ENCODE results near the gene AP3B2. TPM values are rescaled to one million over a fixed set of nuclear protein-coding genes. Genes with fewer than 3 reads are reported as not detected.

AP3B2 gene
- total RNA-seq, 1 donor from 2014 or later: 0.51 TPM

DNA sequence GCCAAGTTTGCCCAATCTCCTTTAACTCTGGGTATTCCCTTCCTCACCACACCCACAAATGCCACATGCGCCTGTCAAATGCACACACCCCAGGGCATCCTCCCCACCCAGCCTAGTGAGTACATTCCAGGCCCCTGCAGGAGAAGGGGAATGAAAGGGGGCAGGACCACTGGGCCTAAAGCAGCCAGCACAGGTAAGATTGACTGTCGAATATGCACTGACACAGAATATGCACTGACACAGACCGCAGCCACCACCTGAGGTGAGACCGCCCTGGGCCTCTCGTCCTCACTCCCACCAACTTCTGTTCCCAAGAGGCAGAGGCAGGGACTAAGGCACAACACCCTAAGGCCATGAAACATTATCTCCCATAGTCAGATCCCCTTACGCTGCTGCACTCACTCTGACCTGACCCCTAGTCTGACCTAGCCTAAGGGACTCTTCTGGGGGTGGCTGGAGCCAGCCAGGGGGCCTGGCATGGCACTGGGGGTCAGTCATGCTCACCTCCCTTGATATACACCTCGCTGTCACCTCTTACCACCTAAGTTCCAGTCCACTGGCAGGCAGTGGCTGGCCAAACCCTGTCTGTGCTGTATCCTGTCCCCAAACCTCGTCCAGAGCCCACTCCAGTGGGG is 10.8 kb downstream of the AP3B2 start:
- Mint-ChIP-seq H3K9me3 (ENCODE audit: unreplicated experiment) (no peaks in the 10 kb centered on the region), H3K4me3 (ENCODE audit: unreplicated experiment) (no peak overlapping the region), H3K27me3 (ENCODE audit: unreplicated experiment) (no peaks in the 10 kb centered on the region), H3K27ac (ENCODE audit: unreplicated experiment) (no peak overlapping the region), H3K4me1 (ENCODE audit: unreplicated experiment) (no peaks in the 10 kb centered on the region), H3K36me3 (ENCODE audit: unreplicated experiment) (no peaks in the 10 kb centered on the region)
- no peak for DNase-seq (ENCODE audit: extremely low spot score, unreplicated experiment)
- TF ChIP-seq, protein P1, sequence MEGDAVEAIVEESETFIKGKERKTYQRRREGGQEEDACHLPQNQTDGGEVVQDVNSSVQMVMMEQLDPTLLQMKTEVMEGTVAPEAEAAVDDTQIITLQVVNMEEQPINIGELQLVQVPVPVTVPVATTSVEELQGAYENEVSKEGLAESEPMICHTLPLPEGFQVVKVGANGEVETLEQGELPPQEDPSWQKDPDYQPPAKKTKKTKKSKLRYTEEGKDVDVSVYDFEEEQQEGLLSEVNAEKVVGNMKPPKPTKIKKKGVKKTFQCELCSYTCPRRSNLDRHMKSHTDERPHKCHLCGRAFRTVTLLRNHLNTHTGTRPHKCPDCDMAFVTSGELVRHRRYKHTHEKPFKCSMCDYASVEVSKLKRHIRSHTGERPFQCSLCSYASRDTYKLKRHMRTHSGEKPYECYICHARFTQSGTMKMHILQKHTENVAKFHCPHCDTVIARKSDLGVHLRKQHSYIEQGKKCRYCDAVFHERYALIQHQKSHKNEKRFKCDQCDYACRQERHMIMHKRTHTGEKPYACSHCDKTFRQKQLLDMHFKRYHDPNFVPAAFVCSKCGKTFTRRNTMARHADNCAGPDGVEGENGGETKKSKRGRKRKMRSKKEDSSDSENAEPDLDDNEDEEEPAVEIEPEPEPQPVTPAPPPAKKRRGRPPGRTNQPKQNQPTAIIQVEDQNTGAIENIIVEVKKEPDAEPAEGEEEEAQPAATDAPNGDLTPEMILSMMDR (IDR thresholded peaks at IDR 0.05): no peak

DNA sequence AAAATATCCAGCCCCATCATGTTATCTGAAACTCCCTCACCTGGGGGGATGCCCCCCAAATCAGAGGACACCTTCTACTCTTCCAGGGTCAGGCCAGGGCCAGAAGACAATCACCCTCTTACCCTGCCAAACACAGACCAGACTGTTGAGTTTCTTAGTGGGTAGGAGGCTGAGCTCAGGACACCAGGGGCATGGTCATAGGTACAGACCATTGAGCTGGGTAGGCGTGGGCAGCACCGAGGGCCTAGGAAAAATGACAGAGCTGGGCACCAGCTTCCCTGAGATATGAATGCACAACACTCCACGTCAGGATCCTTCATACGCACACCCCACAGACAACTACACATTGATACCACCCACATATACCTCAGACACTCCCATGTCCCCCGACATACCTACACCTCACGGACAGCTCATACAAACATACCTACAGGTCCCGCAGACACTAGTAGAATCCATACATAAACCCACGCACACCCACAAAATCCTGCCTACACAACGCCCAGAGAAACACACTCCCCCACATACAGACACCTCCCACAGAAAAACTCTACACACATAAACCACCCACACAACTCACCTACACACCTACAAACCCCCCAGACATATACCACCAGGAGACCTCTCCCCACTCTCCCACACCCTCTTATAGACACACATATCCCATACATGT is 11.8 kb downstream of the AP3B2 start:
- no peak overlapping the region for H3K27ac Mint-ChIP-seq (ENCODE audit: unreplicated experiment)
- DNase-seq (ENCODE audit: extremely low spot score, unreplicated experiment): no peak
- no peak overlapping the region for H3K4me3 Mint-ChIP-seq (ENCODE audit: unreplicated experiment)
- H3K36me3 Mint-ChIP-seq (ENCODE audit: unreplicated experiment): no peaks in the 10 kb centered on the region
- H3K27me3 Mint-ChIP-seq (ENCODE audit: unreplicated experiment): no peaks in the 10 kb centered on the region
- H3K4me1 Mint-ChIP-seq (ENCODE audit: unreplicated experiment): no peaks in the 10 kb centered on the region
- H3K9me3 Mint-ChIP-seq (ENCODE audit: unreplicated experiment): no peaks in the 10 kb centered on the region
- TF ChIP-seq, protein P1 (IDR thresholded peaks at IDR 0.05): no peak

DNA sequence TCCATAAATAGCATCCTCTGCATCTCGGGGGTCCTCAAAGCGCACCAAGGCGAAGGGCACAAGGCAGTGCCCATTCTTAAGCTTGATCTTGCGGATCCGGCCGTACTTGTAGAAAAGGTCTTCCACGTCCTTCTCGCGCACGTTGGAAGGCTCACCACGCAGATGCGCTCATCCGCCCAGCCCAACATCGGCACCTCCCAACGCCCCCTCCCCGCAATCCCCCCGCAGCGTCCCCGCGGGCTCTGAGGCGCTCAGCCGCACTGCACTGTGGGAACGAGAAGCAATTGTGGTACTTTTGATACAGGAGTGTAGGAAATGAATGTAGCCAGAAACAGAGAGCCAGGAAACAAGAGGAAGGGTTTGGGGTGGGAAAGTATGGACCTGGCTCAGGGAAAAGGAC is 17.5 kb downstream of the AP3B2 start:
- DNase-seq (ENCODE audit: extremely low spot score, unreplicated experiment): no peak
- TF ChIP-seq, protein P1 (IDR thresholded peaks at IDR 0.05): no peak
- H3K27ac Mint-ChIP-seq (ENCODE audit: unreplicated experiment): no peak overlapping the region
- H3K36me3 Mint-ChIP-seq (ENCODE audit: unreplicated experiment): no peaks in the 10 kb centered on the region
- H3K4me3 Mint-ChIP-seq (ENCODE audit: unreplicated experiment): no peak overlapping the region
- no peaks in the 10 kb centered on the region for H3K27me3 Mint-ChIP-seq (ENCODE audit: unreplicated experiment)
- H3K9me3 Mint-ChIP-seq (ENCODE audit: unreplicated experiment): no peaks in the 10 kb centered on the region
- no peaks in the 10 kb centered on the region for H3K4me1 Mint-ChIP-seq (ENCODE audit: unreplicated experiment)

DNA sequence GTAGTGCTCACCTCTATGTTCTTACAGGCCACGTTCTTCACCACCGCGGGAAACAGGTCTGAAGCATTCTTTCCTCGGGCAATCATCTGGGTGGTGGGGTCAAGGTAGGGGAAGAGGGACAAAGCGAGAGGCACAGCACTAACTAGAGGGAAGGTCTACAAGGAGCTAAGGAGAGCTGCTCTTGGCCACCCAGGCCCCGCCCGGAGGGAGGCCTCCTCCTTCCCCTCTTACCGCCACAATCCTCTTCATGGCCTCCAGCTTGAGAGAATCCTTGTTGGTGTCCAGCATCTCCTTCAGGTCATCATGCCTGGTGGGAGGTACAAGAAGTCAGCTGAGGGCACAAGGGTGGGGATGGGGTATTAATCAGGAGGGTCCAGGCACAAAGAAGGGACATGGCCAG is 20.5 kb downstream of the AP3B2 start:
- DNase-seq (ENCODE audit: extremely low spot score, unreplicated experiment): no peak
- Mint-ChIP-seq H3K27ac (ENCODE audit: unreplicated experiment) (no peak overlapping the region), H3K4me1 (ENCODE audit: unreplicated experiment) (no peaks in the 10 kb centered on the region), H3K36me3 (ENCODE audit: unreplicated experiment) (no peaks in the 10 kb centered on the region), H3K9me3 (ENCODE audit: unreplicated experiment) (no peaks in the 10 kb centered on the region), H3K4me3 (ENCODE audit: unreplicated experiment) (no peak overlapping the region), H3K27me3 (ENCODE audit: unreplicated experiment) (peaks cover 4% of the 10 kb centered on the region)
- TF ChIP-seq, protein P1 (IDR thresholded peaks at IDR 0.05): no peak

DNA sequence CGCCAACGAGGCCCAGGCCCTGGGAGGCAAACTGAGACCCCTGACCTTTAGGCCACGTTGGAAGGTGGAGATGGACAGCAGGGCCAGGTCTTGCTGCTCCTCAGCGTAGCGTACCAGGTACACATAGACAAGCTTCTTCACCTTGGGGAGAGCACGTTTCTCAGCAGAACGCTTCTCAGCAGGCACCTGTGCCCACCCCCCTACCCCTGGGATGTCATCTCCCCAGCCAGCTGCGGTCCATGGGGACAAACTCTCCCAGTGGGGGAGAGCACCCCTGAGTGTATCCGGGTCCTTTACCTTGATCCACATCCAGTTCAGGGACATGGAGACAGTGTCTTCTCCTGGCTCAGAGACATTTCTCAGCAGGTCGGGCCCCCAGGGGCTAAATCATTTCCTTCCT is 21.0 kb downstream of the AP3B2 start:
- H3K9me3 Mint-ChIP-seq (ENCODE audit: unreplicated experiment): no peaks in the 10 kb centered on the region
- H3K4me1 Mint-ChIP-seq (ENCODE audit: unreplicated experiment): no peaks in the 10 kb centered on the region
- no peak overlapping the region for H3K27ac Mint-ChIP-seq (ENCODE audit: unreplicated experiment)
- no peak for DNase-seq (ENCODE audit: extremely low spot score, unreplicated experiment)
- H3K4me3 Mint-ChIP-seq (ENCODE audit: unreplicated experiment): no peak overlapping the region
- peaks cover 4% of the 10 kb centered on the region for H3K27me3 Mint-ChIP-seq (ENCODE audit: unreplicated experiment)
- H3K36me3 Mint-ChIP-seq (ENCODE audit: unreplicated experiment): no peaks in the 10 kb centered on the region
- TF ChIP-seq, protein P1 (IDR thresholded peaks at IDR 0.05): no peak

Measured in osteocyte (in vitro differentiated cells).